H9 (cell line): ENCODE measurements around the gene CD81. TPM values are rescaled to one million over a fixed set of nuclear protein-coding genes. Genes with fewer than 3 reads are reported as not detected.

Experiments
- DNase-seq: peaks from one replicate; pipeline ENCODE4 v3.0.0-alpha.2; 2017
- H2AFZ ChIP-seq: one replicate; pipeline ENCODE4 v1.6.1; 2013; ENCODE audit warnings: mild to moderate bottlenecking, low read length, control low read depth, moderate library complexity
- H2AK5ac ChIP-seq: 2 replicates; pipeline ENCODE4 v1.6.1; 2013; ENCODE audit warnings: low read length, control low read depth, mixed read lengths; ENCODE audit not compliant: insufficient read length
- H2BK120ac ChIP-seq: one replicate; pipeline ENCODE4 v1.6.1; 2013; ENCODE audit warnings: low read depth, mild to moderate bottlenecking, low read length, control low read depth, inconsistent platforms; ENCODE audit not compliant: poor library complexity, severe bottlenecking
- H2BK12ac ChIP-seq: 2 replicates; pipeline ENCODE4 v1.6.1; 2013; ENCODE audit warnings: low read length, control low read depth, mixed read lengths, low read depth; ENCODE audit not compliant: insufficient read length
- H2BK15ac ChIP-seq: 2 replicates; pipeline ENCODE4 v1.6.1; 2013; ENCODE audit warnings: low read depth, low read length, control low read depth
- H2BK20ac ChIP-seq: one replicate; pipeline ENCODE4 v1.6.1; 2013; ENCODE audit warnings: low read depth, mild to moderate bottlenecking, low read length, control low read depth, inconsistent platforms; ENCODE audit not compliant: poor library complexity, severe bottlenecking
- H2BK5ac ChIP-seq: 2 replicates; pipeline ENCODE4 v1.6.1; 2013; ENCODE audit warnings: low read length, control low read depth, mixed read lengths; ENCODE audit not compliant: insufficient read length
- H3K14ac ChIP-seq: 2 replicates; pipeline ENCODE4 v1.6.1; 2013; ENCODE audit warnings: low read length, control low read depth; ENCODE audit not compliant: insufficient read depth
- H3K18ac ChIP-seq: 2 replicates; pipeline ENCODE4 v1.6.1; 2013; ENCODE audit warnings: low read depth, mild to moderate bottlenecking, mixed read lengths, low read length, control low read depth; ENCODE audit not compliant: insufficient read length
- H3K23ac ChIP-seq: 2 replicates; pipeline ENCODE4 v1.6.1; 2013; ENCODE audit warnings: low read length, control low read depth, mixed read lengths, low read depth; ENCODE audit not compliant: insufficient read length
- H3K23me2 ChIP-seq: 2 replicates; pipeline ENCODE4 v1.6.1; 2013; ENCODE audit warnings: low read depth, mild to moderate bottlenecking, mixed read lengths, low read length, control low read depth; ENCODE audit not compliant: insufficient read length, poor library complexity, severe bottlenecking
- H3K27ac ChIP-seq: 2 replicates; pipeline ENCODE4 v1.5.1; 2013; ENCODE audit warnings: low read length, control low read depth, mixed read lengths, low read depth; ENCODE audit not compliant: insufficient read length
- H3K27me3 ChIP-seq: 2 replicates; pipeline ENCODE4 v1.6.1; 2013; ENCODE audit warnings: low read length, control low read depth, inconsistent platforms; ENCODE audit not compliant: insufficient read depth
- H3K4ac ChIP-seq: 2 replicates; pipeline ENCODE4 v1.6.1; 2013; ENCODE audit warnings: low read depth, mild to moderate bottlenecking, control low read depth, inconsistent platforms, low read length, moderate library complexity
- H3K4me1 ChIP-seq: 2 replicates; pipeline ENCODE4 v1.6.1; 2013; ENCODE audit warnings: low read length, control low read depth, inconsistent platforms; ENCODE audit not compliant: insufficient read depth
- H3K4me2 ChIP-seq: 2 replicates; pipeline ENCODE4 v1.6.1; 2013; ENCODE audit warnings: low read length, control low read depth, mixed read lengths; ENCODE audit not compliant: insufficient read length, insufficient read depth
- H3K56ac ChIP-seq: 2 replicates; pipeline ENCODE4 v1.6.1; 2013; ENCODE audit warnings: low read depth, mild to moderate bottlenecking, mixed read lengths, low read length, control low read depth; ENCODE audit not compliant: insufficient read length
- H3K79me1 ChIP-seq: 2 replicates; pipeline ENCODE4 v1.6.1; 2013; ENCODE audit warnings: low read depth, mild to moderate bottlenecking, moderate library complexity, low read length, control low read depth, inconsistent platforms; ENCODE audit not compliant: insufficient read depth, poor library complexity, severe bottlenecking
- H3K79me2 ChIP-seq: 2 replicates; pipeline ENCODE4 v1.6.1; 2013; ENCODE audit warnings: low read length, control low read depth, inconsistent platforms; ENCODE audit not compliant: insufficient read depth
- H3K9ac ChIP-seq: 2 replicates; pipeline ENCODE4 v1.6.1; 2013; ENCODE audit warnings: low read length, control low read depth, mixed read lengths; ENCODE audit not compliant: insufficient read length; ENCODE audit errors: extremely low read depth
- H3K9me3 ChIP-seq: one replicate; pipeline ENCODE4 v1.6.1; 2013; ENCODE audit warnings: low read depth, low read length, inconsistent platforms; ENCODE audit not compliant: control insufficient read depth
- H3T11ph ChIP-seq: one replicate; pipeline ENCODE4 v1.6.1; 2013; ENCODE audit warnings: mild to moderate bottlenecking, low read length, control low read depth, inconsistent platforms
- H4K20me1 ChIP-seq: one replicate; pipeline ENCODE4 v1.6.1; 2013; ENCODE audit not compliant: control insufficient read depth, insufficient read length, insufficient read depth
- H4K5ac ChIP-seq: 2 replicates; pipeline ENCODE4 v1.6.1; 2013; ENCODE audit warnings: low read depth, mild to moderate bottlenecking, mixed read lengths, low read length, control low read depth; ENCODE audit not compliant: insufficient read length
- H4K8ac ChIP-seq: replicated peaks from 2 replicates; pipeline ENCODE4 v1.6.1; 2013; ENCODE audit warnings: low read length, control low read depth, mixed read lengths, low read depth; ENCODE audit not compliant: insufficient read length
- H4K91ac ChIP-seq: 2 replicates; pipeline ENCODE4 v1.6.1; 2013; ENCODE audit warnings: low read depth, mild to moderate bottlenecking, moderate library complexity, mixed read lengths, low read length, control low read depth; ENCODE audit not compliant: insufficient read length
- H3K27ac Mint-ChIP-seq, 3 experiments: 2 replicates in 2 of 3; 3 replicates in 1 of 3; pipeline ENCODE4 v1.8.0; 2020 to 2021; ENCODE audit warnings: mixed read lengths in 3 of 3, mild to moderate bottlenecking in 1 of 3, moderate library complexity in 1 of 3
- H3K27me3 Mint-ChIP-seq: 2 replicates; pipeline ENCODE4 v1.8.0; 2021; ENCODE audit warnings: low read depth, mild to moderate bottlenecking, moderate library complexity, mixed read lengths
- H3K36me3 Mint-ChIP-seq, 3 experiments: 2 replicates in 2 of 3; 3 replicates in 1 of 3; pipeline ENCODE4 v1.8.0; 2020 to 2021; ENCODE audit warnings: low read depth in 3 of 3, mixed read lengths in 3 of 3; ENCODE audit not compliant: insufficient read depth in 1 of 3
- H3K4me1 Mint-ChIP-seq, 2 experiments: 2 replicates each; pipeline ENCODE4 v1.8.0; 2020; ENCODE audit warnings: mixed read lengths in 2 of 2
- H3K4me3 Mint-ChIP-seq, 2 experiments: 2 replicates in 1 of 2; 3 replicates in 1 of 2; pipeline ENCODE4 v1.8.0; 2020 to 2021; ENCODE audit warnings: mild to moderate bottlenecking in 2 of 2, mixed read lengths in 2 of 2, moderate library complexity in 1 of 2
- H3K9me3 Mint-ChIP-seq, 2 experiments: 2 replicates in 1 of 2; 3 replicates in 1 of 2; pipeline ENCODE4 v1.8.0; 2020; ENCODE audit warnings: mild to moderate bottlenecking in 2 of 2, mixed read lengths in 2 of 2, moderate library complexity in 1 of 2
- WGBS: extraction: QIAGEN DNeasy Blood & Tissue Kit; methylation state at CpG from one replicate; pipeline ENCODE4 v1.1.7; 2013; ENCODE audit warnings: missing lambda C conversion rate, low lambda C conversion rate, mixed read lengths; ENCODE audit not compliant: insufficient read length; ENCODE audit errors: extremely low coverage; 5-methylcytosine and 5-hydroxymethylcytosine counted together
- total RNA-seq: library from RNA; stranded (reverse); gene quantifications from 2 replicates; pipeline ENCODE4 v1.2.1, GENCODE V29; 2021
- TF ChIP-seq, protein P1 (sequence below): fragments of 200-600 bp; sonication (generic); conservative IDR thresholded peaks from 3 replicates; pipeline ENCODE4 v1.8.0; 2021; ENCODE audit warnings: antibody characterized with exemption, mild to moderate bottlenecking

CD81 gene
- total RNA-seq, 1 experiment from 2014 or later, result 246 TPM

DNA sequence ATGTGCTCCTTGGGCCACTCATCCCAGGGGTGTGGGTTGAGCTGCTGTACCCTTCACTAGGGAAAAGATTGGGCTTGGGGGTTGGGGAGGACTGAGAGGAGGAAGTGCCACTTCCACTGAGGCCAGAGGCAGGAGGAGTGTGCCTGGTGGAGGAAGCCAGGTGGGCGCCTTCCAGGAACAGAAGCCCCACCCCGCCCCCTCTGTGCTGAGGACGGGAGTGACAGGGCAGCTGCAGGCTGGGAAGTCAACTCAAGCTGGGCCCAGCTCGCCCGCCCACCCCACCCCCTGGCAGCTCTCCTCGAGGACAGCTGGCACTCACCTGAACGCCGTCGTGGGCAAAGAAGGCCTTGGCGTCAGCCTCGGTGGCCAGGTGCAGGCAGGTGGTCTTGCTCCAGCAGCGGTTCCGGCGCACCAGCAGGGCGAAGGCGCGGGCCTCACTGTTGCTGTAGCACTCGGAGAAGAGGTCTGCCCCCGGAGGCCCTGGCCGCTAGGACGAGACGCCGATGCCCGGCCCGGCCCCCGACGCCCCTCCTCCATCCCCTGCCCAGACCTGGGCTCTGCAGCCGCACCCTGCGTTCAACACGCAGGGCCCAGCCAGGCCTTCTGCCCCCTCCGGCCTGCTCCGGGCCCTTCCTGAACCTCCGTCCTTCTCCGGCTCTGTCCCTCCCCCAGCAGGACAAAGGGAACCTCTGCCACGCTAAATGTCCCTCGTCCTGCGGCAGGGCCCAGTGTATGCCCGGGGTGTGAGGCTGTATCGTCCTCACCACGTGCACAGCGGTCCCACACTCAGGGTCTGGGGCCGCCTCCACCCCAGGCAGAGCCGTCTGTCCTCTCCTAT lies 36.9 kb downstream of the CD81 start:
- Histone ChIP-seq H2BK12ac (no peak overlapping the region), H3K14ac (no peak overlapping the region), H3K79me1 (no peaks in the 10 kb centered on the region), H4K5ac (no peak overlapping the region), H2BK120ac (no peak overlapping the region), H3K4ac (no peak overlapping the region), H3T11ph (no peak overlapping the region), H3K79me2 (no peaks in the 10 kb centered on the region), H3K56ac (no peak overlapping the region), H2BK15ac (no peak overlapping the region), H3K23me2 (no peaks in the 10 kb centered on the region), H4K20me1 (no peaks in the 10 kb centered on the region), H3K9me3 (no peaks in the 10 kb centered on the region), H4K91ac (no peak overlapping the region), H3K27ac (no peak overlapping the region), H2AFZ (no peak overlapping the region), H3K4me2 (no peak overlapping the region), H2BK5ac (no peak overlapping the region), H2BK20ac (no peak overlapping the region), H4K8ac (no peak overlapping the region), H3K9ac (no peak overlapping the region), H3K18ac (no peak overlapping the region), H3K4me1 (no peaks in the 10 kb centered on the region), H2AK5ac (no peak overlapping the region), H3K23ac (no peak overlapping the region), H3K27me3 (no peaks in the 10 kb centered on the region)
- WGBS, result no CpG with 5 or more reads among the region's 43 CpGs
- TF ChIP-seq, protein P1, sequence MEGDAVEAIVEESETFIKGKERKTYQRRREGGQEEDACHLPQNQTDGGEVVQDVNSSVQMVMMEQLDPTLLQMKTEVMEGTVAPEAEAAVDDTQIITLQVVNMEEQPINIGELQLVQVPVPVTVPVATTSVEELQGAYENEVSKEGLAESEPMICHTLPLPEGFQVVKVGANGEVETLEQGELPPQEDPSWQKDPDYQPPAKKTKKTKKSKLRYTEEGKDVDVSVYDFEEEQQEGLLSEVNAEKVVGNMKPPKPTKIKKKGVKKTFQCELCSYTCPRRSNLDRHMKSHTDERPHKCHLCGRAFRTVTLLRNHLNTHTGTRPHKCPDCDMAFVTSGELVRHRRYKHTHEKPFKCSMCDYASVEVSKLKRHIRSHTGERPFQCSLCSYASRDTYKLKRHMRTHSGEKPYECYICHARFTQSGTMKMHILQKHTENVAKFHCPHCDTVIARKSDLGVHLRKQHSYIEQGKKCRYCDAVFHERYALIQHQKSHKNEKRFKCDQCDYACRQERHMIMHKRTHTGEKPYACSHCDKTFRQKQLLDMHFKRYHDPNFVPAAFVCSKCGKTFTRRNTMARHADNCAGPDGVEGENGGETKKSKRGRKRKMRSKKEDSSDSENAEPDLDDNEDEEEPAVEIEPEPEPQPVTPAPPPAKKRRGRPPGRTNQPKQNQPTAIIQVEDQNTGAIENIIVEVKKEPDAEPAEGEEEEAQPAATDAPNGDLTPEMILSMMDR, result no peak
- no peak overlapping the region; a peak in 1 of 7 replicates for H3K27ac Mint-ChIP-seq
- H3K9me3 Mint-ChIP-seq, result no peaks in the 10 kb centered on the region
- no peaks in the 10 kb centered on the region for H3K4me1 Mint-ChIP-seq
- no peaks in the 10 kb centered on the region for H3K36me3 Mint-ChIP-seq
- peak; percentile 39 for DNase-seq
- no peak overlapping the region for H3K4me3 Mint-ChIP-seq
- peaks cover 5% of the 10 kb centered on the region for H3K27me3 Mint-ChIP-seq
